ENCODE results near the gene UBE2A.

GRCh38 chrX:119602701-119603255, 28.4 kb downstream of the UBE2A start:
- TF ChIP-seq CTCF (IDR thresholded peaks at IDR 0.05) (no peak), POLR2A (IDR thresholded peaks at IDR 0.05) (no peak)

Measured in vagina (tissue), 2 donors.